Stimulated activated CD8-positive, alpha-beta memory T cell treated with anti-CD3 and anti-CD28 coated beads, Interleukin-7, amount 100 ng/mL, for 4 hours (primary cell): ENCODE data around the gene ABHD17A.

Source experiments
- DNase-seq, 2 donors: peaks; one replicate each; pipeline ENCODE4 v3.0.0-alpha.2; 2020; ENCODE audit warnings: low read depth in 2 of 2

ABHD17A gene

DNA sequence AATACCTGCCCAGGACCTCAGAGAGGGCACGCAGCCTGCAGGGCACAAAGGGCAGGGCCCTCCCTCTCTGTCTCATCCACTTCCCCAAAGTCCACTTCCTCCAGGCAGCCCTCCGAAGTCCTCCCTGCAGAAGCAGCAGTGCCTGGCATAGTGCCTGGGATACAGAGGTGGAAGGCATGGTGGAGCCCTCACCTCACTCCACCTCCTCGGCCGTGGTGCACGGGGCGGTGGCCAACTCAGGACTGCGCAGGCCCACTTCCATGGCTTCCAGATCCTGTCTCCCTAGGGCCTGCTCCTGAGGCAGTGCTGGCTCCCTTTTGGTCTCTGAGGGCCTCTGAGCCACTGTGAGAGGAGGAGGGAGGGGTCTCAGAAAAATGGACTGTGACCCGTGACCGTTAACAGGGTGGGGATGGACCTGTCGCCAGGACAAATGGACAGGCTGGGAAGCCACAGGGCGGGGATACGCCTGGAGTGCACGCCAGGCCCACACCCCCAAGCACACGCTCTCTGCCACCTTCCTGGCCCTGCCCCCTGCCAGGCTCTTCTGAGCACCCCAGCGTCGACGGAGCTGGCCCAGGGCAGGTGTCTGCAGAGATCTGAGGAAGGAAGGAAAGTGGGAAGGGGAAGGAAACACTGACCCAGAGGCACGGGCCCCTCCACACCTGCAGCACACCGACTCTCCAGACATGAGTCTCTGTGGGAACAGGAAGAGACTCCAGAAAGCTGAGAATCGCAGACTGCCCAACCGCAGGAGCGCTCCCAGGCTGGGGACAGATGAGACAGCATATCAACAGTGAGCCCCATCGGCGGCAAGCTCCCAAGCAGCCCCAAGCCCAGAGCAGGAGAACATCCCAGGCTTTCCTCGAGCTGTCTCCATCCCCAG lies 45.4 kb downstream of the ABHD17A start:
- no peak for DNase-seq

DNA sequence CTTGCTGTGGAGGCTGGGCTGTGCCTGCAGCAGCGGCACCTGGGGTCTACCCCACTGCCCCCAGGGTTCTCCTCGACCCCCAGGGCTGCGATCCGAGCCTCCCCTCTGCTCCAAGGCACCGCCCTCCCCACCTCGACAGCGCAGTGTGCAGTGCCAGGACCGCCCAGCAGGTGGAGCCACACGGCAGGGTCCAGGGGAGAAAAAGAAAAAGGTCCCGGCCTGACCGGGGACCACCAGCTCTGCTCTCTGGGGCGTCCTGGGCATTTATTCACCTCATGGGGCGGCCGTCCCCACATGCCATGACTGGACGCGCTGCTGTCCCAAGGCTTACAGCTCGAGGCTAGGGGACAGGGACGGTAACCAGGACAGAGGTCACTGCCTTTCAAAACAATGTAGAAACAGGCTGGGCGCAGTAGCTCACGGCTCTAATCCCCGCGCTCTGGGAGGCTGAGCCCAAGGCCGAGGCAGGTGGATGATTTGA lies 47.6 kb downstream of the ABHD17A start:
- DNase-seq, result no peak

DNA sequence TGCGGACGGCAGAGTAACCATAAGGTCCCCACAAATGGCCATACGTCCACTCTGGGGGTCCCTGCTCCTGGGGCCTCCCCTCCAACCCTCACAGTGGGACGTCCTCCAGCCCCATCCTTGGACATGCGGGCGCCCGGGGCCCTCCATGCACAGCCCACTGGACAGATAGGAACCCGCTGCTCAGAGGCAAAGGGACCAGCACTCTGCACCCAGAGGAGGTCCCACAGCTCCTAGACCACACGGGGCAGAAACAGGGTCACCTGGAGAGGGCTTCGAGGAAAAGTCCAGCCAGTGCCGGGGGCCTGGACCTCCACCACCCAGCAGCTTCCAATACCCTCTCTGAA lies 48.1 kb downstream of the ABHD17A start:
- DNase-seq, result no peak

DNA sequence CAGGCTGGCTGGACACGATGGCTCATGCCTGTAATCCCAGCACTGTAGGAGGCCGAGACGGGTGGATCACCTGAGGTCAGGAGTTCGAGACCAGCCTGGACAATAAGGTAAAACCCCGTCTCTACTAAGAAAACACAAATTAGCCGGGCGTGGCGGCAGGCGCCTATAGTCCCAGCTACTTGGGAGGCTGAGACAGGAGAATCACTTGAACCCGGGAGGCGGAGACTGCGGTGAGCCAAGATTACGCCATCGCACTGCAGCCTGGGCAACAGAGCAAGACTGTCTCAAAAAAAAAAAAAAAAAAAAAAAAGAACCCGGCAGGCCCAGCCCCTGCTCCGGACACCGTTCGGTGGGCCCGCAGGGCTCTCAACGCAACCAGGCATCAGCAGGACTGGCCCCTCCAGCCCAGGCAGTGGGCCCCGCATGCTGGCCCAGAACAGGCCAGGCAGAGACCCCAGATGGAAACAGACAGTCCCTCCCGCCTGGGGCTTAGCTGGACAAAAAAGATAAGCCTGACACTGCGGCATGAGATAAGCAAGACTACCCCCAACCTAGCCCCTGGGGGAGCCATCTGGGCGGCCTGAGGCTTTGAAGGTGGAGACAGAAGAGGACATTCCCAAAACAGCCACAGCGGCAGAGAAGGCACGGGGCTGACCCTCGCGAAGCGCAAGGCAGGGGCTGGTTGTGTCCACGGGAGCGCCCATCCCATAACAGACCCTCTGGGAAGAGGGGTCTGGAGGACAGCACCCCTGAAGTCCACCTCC lies 48.7 kb downstream of the ABHD17A start:
- no peak for DNase-seq

DNA sequence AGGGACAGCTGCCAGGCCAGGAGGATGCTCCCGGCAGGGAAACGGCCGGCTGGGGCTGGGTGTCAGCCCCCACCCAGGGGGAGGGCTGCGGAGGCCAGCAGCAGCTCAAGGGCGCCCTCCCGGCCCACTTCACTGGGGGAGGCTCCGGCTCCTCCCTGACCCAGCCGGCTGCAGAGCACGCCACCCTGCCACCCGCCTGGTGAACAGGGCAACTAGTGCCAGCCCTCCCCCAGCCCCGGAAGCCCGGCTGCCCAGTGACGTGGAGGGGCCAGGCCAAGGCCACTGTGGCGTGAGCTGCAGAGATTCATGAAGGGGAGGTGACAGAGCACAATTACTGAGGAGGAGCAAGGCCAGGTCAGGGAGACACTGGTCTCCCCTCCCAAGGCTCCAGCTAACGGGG lies 51.8 kb downstream of the ABHD17A start:
- no peak for DNase-seq

GRCh38 chr19:1832046-1832663 lies 53.1 kb downstream of the ABHD17A start:
- DNase-seq, result no peak

- DNase-seq, result no peak
Measured at GRCh38 chr19:1830978-1831377, 54.3 kb downstream of the ABHD17A start.

DNA sequence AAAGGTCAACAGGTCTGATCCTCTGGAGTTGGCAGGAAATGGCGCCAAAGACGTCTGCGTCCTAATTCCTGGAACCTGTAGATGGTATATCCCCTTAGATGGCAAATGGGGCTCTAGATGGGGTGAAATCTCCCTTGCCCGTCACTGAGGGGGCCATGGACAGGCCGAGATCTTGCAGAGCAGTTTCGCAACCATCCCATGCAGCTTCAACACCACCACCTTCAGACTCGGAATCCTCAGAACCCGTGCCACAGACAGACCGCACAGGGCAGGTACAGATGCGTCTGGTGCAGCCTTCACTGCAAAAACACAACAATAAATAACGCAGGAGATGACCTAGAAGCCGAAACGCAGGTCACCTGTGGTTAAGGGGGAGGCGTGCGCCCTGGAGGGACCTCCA lies 54.7 kb downstream of the ABHD17A start:
- DNase-seq, result no peak

DNA sequence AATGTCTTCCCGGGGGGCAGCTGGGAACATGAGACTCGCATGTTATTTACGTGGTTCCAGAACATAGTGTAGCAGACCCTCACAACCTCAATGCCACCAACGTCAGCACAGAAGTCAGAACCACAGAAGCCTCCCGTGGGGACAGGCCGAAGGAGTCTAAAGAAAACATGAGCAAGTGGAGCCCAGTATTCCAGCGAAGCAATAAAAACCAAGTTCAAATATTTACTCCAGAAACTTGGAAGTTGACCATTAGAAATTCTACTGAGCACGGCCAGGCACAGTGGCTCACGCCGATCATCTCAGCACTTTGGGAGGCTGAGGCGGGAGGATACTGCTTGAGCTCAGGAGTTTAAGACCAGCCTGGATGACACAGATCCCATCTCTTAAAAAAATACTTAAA lies 55.3 kb downstream of the ABHD17A start:
- no peak for DNase-seq

DNA sequence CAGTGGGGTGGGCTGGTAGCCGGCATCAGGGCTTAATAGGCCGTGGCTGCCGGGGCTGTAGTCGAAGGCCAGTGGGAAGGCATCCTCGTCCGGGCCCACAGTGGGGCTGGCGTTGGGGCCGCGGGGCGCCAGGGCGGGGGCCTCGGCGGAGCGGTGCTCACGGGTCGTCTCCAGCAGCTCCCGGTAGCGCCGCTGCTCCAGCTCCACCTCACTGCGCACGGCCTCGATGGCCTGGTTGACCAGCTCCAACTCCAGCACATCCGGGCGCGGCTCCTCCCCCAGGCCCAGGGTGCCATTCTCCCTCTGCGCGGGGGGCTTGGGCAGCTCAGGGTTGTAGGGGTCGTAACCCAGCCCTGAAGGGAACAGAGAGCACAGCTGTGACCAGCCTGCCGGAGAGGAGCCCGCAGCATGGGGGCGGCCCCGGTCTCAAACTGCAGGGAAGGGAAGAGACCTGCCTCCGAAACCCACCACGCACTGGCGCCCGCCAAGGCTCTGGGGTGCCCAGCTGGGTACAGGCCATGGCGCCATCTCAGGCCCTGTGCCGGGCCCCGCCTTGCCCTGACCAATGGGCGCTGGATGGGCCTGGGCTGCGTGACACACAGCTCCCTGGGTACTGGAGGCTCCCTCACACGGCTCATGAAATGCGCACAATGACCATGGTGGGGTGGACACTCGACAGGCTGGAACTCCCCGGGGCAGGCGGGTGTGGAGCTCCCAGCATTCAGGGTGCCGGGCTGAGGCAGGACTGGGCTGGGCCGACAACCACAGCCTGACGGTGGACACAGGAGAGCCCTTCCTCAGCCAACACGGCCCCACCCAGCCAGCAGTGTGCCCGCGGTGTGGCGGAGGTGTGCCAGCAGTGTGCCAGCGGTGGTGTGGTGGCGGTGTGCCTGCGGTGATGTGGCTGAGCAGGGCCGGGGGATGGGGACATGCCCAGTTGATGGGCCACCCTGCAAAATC lies 56.7 kb downstream of the ABHD17A start:
- DNase-seq, result no peak

DNA sequence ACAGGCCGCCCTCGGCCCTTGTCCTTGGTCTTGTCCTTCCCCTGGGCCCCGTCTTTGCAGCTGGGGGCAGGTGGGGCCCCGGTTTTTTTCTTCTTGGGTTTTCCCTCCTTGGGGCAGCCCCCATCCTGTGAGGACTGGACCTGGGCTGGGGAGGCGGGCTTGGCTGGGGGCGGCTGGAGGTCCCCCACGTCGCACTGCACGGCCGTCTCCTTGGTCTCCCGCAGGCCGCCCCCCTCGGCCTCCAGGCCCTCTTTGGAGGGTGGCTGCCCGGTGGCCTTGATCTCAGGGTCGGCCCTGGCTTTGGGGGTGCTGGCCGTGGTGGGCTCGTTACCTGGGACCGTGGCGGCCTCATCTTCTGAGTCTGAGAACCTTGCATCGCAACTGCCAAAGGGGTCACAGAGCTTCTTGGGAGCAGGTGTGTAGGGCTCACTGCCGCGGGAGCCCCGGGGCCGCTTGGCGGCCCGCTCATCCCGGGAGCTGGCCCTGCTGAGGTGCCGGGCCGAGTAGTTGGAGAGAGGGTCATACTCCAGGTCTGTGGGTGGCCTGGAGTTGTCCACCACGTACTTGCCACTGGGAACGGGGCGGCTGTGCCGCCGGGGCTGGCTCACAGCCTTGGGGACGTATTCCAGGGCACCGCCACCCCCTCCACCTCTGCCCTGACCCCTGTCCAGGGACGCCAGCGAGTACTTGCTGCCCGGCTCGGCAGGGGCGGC lies 57.6 kb downstream of the ABHD17A start:
- DNase-seq, result no peak
